ENCODE measurements around the gene ZFP69.
"Not testable (repeated sequence)": the region's sequence is repeated elsewhere in the genome, so short reads cannot be mapped to it uniquely, and the experiment has no call there.

ZFP69 gene

DNA sequence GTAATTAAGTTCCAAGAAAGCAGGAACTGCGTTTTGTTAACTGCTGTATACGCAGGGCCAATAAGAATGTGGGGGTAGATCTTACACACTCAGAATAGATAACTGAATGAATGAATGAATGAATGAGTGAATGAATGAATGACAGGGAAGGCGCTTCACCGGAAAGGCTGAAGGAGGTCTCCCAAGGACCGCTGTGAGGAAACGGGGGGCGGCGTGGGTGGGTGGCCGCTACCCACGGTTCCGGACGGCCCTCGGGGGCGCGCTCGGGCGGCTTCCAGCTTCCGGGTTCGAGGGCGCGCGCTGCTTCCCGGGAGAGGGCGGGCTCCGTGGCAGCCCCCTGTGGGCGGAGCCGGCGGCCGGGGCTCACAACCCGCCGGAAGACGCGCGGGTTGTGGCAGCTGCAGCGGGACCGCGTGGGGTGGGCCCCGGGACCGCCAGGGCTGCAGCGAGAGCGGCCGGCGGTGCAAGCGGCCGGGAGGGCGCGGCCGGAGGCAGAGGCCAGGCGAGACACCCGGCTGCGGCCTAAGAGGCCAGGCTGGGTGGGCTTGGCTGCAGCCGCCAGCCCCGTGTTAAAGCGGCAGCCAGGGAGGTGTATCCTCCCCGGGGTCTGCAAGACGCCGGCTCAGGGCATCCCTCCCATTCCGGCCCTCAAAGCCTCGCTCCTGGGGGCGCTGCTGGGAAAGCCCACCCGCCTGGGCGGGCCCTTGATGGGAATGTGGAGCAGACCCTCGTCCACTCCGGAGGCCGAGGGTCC, at the start of gene ZFP69:
Gene ZFP69 (plus strand): TSS at position 367 of the 754 bp plus-strand sequence. CDS start 2,072 bp downstream, outside the sequence.
- peak; percentile 67 for DNase-seq (ENCODE audit: low read depth)

GRCh38 chr1:40431385-40431784, 45.7 kb upstream of the ZFP69 start:
- no peak for DNase-seq (ENCODE audit: low read depth)

DNA sequence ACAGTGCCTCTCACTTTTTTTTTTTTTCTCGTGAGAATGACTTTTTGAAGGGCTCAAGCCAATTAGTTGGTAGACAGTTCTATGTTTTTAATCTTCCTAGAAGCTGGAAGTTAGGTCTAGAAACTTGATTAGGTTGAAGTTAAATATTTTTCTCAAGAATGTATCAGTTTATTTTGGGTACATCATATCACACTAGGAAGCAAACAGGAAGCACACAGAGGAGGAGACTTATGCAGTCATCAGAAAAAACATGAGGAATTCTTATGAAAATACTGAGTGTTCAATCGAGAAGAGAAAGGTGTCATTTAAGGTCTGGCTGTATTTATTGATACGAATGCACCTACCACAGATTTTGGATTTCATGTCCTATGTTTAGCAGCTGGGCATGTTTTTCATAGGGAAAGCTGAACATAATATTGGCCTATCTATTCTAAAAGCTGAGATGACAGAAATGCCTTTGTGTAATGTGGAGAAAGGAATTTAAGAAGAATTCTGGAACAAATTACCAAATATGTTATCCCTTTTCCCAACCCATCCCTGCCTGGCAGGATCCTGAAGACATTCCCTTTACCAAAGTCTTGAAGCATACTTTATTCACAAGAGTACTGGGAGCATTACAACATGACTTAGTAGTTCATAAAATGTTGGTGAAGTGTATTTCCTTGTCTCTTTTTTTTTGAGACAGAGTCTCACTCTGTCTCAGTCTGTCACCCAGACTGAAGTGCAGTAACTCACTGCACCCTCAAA, 44.3 kb upstream of the ZFP69 start:
- DNase-seq (ENCODE audit: low read depth), result no peak

DNA sequence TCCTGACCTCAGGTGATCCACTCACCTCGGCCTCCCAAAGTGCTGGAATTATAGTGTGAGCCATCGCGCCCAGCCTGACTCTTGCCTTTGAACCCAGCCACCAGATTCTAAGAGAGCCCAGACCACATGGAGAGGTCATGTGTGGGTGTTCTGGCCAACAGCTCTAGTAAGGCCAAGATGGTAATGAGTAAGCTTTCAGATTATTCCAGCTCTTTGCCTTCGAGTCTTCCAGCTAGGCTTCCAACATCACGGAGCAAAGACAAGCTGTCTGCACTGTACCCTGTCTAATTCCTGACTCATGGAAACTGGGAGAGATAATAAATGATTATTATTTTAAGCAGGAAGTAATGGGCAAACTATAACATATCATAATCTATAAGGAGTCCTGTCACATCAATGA, 41.6 kb upstream of the ZFP69 start:
- no peak for DNase-seq (ENCODE audit: low read depth)

- DNase-seq (ENCODE audit: low read depth), result no peak
Measured at GRCh38 chr1:40435876-40436275, 41.2 kb upstream of the ZFP69 start.

DNA sequence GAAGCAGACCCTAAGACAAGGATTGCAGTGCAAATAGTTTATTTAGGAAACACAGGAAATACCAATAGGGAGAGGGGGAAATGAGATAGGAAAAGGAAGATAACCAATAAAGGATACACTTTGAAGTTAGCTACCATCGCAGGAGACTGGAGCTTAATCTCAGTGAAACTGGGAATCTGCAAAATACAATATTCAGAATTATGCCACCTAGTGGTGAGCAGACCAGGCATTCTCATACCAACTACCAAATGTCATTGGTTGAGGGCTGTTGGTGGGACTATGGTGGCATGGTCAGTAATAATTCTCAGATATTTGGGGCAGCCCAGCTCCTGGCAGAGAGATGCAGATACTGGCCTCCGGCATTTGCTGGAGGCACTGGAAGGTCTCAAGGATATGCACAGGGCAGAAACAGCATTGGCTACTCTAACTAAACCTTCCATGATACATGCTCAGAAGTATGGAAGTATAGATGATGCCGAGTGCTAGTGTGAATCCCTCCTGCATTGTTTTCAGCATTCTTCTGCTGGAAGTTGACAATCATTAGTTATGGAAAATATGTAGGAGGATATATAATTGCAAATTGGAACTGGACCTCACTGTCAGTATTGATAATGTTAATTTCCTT, 38.6 kb upstream of the ZFP69 start:
- DNase-seq (ENCODE audit: low read depth), result no peak

DNA sequence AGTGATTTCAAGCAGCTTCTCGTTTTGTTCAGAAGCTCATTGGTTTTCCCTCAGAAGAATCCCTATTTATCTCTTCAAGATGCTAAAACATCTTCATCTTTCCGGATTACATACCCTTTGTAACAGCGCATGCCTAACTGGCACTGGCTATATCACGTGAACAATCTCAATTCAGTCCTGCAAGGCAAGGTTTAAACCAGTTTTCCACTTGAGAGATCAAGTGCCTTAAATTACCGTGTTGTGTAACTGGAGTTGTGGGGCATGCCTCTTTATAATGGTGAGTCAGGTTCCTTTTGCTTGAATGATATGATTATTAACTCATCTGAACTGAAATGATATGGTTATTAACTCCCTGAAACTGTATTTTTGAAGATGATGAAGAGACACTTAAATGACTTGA, 37.8 kb upstream of the ZFP69 start:
- DNase-seq (ENCODE audit: low read depth), result no peak

DNA sequence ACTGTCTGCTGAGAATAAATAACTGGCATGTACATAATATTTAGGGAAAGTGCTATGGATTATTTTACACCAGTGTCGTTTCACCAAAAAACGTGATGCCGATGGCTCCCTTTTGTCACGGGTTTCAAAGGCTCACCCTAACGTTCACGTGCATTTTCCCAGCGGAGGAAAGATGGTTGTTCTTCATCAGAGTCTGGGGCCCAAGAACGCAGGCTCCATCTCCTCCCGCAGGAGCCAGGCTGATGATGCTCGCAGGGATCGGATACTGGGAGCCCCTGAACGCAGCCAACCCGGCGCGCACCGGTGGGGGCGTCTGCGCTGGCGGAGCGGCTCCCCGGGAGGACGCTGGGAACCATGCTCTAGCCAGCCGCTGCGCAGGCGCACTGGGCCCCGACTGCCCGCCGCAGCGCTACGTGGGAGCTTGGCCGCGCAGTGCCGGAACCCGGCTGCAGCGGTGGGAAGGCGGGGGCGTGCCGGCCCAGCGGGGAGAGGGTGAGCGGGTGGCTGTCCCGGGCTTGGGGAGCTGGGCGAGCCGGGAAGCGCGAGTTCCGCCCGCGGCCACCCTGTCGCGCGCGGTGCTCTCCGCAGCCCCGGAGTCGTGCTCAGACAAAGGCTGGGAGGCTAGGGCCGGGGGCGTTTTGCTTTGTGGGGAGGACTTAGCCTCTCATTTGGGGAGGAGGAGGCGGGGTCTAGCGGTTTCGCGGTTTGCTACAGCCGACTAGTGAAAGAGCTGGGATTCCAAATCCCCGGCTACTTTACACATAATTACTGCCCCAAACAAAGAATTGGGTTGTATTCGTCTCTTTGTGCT, 27.2 kb upstream of the ZFP69 start, which contains the start of gene ZFP69B:
Gene ZFP69B (plus strand): TSS at position 793 of the 811 bp plus-strand sequence. CDS start 486 bp downstream, outside the sequence.
- DNase-seq (ENCODE audit: low read depth), result peak; percentile 90

DNA sequence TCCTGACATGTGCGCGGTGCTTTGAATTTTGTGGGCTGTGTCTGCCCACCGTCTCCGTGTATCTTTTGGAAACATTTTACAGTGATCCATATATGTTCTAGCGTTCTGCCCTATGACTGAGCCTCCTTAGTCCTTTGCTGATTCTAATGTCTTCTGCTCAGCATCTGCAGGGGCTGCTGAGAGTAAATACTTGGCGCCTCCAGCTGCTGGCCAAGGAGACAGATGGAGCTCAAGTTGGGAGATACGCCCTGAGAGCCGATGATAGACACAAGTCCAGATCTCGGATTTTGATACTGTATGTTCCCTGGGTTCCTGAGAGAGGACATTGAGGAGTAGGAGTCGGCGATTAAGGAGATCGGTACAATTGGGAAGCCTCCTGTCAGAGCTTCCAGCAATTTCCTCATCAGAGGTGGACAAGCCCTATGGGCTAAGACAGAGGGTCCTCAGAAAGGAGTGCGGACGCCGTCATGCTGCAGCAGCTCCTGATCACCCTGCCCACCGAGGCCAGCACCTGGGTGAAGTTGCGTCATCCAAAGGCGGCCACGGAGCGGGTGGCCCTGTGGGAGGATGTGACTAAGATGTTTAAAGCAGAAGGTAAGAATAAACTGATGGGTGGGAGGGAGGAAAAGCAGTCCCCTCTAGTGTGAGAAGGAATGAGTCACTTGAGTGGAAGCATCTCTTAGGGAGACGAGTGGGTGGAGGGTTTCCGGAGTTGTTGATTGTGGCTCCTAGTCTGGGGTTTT, 26.4 kb upstream of the ZFP69 start:
- DNase-seq (ENCODE audit: low read depth), result peak; percentile 74

DNA sequence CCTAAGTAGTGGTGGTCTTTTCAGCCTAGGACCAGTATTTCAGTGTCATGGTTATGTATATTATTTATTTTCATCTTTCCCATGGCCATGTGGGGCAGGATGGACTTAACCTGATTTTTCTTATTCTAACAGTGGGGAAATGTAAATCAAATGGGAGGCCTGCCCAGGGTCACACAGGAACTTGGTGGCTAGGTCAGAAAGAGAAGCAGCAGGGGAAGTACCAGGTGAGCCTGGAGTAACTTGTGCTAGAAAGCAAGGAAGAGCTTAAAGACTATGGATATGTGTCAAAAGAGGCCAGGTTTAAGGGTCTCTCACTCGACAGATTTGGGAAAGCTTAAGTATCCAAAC, 25.9 kb upstream of the ZFP69 start:
- no peak for DNase-seq (ENCODE audit: low read depth)

DNA sequence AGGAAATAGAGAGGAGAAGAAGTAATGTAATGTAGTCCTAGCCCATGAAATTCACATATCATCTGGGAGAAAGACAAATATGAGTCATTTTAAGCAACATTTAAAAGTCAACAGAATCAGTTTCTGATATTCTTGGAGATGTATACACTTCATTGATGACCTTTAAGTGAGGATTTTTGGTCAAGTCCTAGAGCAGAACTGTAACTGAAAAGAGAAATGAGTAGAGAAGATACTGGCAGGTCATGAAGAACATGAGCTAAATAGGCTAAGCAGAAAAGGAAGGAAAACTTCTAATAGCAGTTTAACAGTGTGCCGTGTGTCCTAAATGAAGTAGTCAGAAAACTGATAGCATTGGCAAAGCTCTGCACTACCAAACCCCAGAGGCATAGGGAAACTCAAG, 22.2 kb upstream of the ZFP69 start:
- no peak for DNase-seq (ENCODE audit: low read depth)

- no peak for DNase-seq (ENCODE audit: low read depth)
Measured at GRCh38 chr1:40462956-40463590, 14.0 kb upstream of the ZFP69 start.

DNA sequence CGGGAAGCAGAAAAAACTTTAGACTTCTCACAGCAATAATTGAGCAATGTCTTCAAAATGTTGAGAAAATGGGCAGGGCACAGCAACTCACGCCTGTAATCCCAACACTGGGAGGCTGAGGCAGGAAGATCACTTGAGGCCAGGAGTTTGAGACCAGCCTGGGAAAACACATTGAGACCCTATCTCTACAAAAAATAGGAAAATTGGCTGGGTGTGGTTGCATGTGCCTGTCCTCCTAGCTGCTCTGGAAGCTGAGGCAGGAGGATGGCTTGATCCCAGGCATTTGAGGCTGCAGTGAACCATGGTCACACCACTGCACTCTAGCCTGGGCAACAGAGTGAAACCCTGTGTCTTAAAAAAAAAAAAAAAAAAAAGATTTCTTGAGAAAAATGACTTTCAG, 7.8 kb upstream of the ZFP69 start:
- no peak for DNase-seq (ENCODE audit: low read depth)

GRCh38 chr1:40475268-40475667, 1.8 kb upstream of the ZFP69 start:
- DNase-seq (ENCODE audit: low read depth), result no peak

GRCh38 chr1:40477678-40478053, 576 bp downstream of the ZFP69 start:
- peak; percentile 8 for DNase-seq (ENCODE audit: low read depth)

- no peak for DNase-seq (ENCODE audit: low read depth)
Measured at GRCh38 chr1:40478276-40478675, 1.2 kb downstream of the ZFP69 start.

GRCh38 chr1:40479156-40479555, 2.1 kb downstream of the ZFP69 start:
- DNase-seq (ENCODE audit: low read depth), result no peak

GRCh38 chr1:40495315-40495903, 18.3 kb downstream of the ZFP69 start:
- DNase-seq (ENCODE audit: low read depth), result no peak

DNA sequence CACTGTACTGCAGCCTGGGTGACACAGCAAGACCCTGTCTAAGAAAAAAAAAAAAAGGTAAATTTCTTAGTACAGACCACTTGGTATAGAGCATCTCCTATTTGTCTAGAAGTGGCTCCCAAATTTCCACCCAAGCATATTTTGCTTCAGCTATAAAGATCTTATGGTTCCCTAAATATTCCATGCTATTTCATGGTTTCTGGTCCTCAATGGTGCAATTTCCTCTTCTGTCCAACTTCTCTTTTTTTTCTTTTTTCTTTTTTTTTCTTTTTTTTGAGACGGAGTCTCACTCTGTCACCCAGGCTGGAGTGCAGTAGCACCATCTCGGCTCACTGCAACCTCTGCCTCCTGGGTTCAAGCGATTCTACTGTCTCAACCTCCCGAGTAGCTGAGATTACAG, 25.6 kb downstream of the ZFP69 start:
- DNase-seq (ENCODE audit: low read depth), result not testable (repeated sequence)

GRCh38 chr1:40507973-40508372, 30.9 kb downstream of the ZFP69 start:
- DNase-seq (ENCODE audit: low read depth), result no peak

Measured in stimulated activated CD8-positive, alpha-beta memory T cell treated with anti-CD3 and anti-CD28 coated beads, Interleukin-4, amount 100 ng/mL, for 24 hours (primary cell).